Omental fat pad (tissue), 4 donors: ENCODE data around the gene PRMT9. TPM values are rescaled to one million over a fixed set of nuclear protein-coding genes. Genes with fewer than 3 reads are reported as not detected.

Experiments
- ATAC-seq: fragments of 150-250 bp; one replicate; pipeline ENCODE4 v1.9.1; 2016; ENCODE audit warnings: mild to moderate bottlenecking, moderate library complexity; ENCODE audit not compliant: low FRiP score
- DNase-seq: peaks from one replicate; pipeline ENCODE4 v3.0.0-alpha.2; 2019; ENCODE audit warnings: low spot score
- total RNA-seq, 4 donors: library from RNA; depleted of rRNA; stranded (reverse); fragments of >200 nt; gene quantifications; one replicate each; pipeline ENCODE4 v1.1.0, GENCODE V29; 2016
- TF ChIP-seq, protein P1 (sequence below), 3 donors: fragments of 450-650 bp; IDR thresholded peaks; one replicate each; pipeline ENCODE4 v1.5.1; 2016 to 2017; ENCODE audit warnings: antibody characterized with exemption in 3 of 3, mild to moderate bottlenecking in 3 of 3, moderate library complexity in 2 of 3

The PRMT9 gene
- total RNA-seq, 4 donors from 2014 or later = 5.5 to 40.0 (median 7.3) TPM

GRCh38 chr4:147678796-147679549 is 5.0 kb downstream of the PRMT9 start:
- TF ChIP-seq, protein P1, sequence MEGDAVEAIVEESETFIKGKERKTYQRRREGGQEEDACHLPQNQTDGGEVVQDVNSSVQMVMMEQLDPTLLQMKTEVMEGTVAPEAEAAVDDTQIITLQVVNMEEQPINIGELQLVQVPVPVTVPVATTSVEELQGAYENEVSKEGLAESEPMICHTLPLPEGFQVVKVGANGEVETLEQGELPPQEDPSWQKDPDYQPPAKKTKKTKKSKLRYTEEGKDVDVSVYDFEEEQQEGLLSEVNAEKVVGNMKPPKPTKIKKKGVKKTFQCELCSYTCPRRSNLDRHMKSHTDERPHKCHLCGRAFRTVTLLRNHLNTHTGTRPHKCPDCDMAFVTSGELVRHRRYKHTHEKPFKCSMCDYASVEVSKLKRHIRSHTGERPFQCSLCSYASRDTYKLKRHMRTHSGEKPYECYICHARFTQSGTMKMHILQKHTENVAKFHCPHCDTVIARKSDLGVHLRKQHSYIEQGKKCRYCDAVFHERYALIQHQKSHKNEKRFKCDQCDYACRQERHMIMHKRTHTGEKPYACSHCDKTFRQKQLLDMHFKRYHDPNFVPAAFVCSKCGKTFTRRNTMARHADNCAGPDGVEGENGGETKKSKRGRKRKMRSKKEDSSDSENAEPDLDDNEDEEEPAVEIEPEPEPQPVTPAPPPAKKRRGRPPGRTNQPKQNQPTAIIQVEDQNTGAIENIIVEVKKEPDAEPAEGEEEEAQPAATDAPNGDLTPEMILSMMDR (IDR thresholded peaks at IDR 0.05) = no peak

GRCh38 chr4:147678106-147678505 is 5.9 kb downstream of the PRMT9 start:
- TF ChIP-seq, protein P1 (IDR thresholded peaks at IDR 0.05) = no peak
- no peak for ATAC-seq
- no peak for DNase-seq

More at GRCh38 chr4:147678796-147679549, 5.0 kb downstream of the PRMT9 start:
- ATAC-seq (no peak), DNase-seq (no peak)

GRCh38 chr4:147674496-147674895 is 9.5 kb downstream of the PRMT9 start:
- ATAC-seq (no peak), DNase-seq (no peak)
- TF ChIP-seq, protein P1 (IDR thresholded peaks at IDR 0.05) = no peak

DNA sequence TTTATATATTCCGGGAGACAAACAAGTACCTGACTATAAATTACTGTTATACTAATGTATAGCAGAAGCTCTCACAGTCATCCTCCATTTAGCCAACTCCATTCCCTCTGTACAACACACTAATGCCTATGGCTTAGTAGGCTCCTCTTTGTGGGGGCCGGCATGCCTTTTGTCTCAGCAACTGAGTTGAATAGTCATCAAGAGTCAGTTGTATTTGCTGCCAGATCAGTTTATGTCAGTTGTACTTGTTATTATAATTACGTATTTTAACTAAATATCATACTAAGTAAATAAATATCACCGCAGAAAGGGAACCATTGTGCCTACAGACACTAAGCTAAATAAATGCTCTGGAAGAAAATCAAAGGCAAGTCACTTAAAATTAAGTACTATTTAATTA is 9.9 kb downstream of the PRMT9 start:
- TF ChIP-seq, protein P1 (IDR thresholded peaks at IDR 0.05) = no peak
- ATAC-seq = no peak
- DNase-seq = no peak

GRCh38 chr4:147658501-147658900 is 25.5 kb downstream of the PRMT9 start:
- DNase-seq (no peak), ATAC-seq (no peak)
- TF ChIP-seq, protein P1 (IDR thresholded peaks at IDR 0.05) = no peak

DNA sequence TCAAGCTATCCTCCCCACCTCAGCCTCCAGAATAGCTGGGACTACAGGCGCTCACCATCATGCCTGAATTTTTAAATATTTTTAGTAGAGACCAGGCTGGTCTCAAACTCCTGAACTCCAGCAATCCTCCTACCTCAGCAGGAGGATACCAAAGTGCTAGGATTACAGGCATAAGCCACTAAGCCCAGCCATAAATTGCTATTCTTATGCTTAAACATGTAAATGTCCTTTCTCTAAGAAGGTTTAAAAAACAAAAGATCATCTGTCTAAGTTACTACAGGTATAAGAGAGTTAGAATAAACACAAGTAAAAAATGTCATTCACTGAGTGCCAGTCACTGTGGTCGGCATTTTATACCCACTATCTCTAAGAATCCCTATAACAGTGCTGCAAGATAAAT is 28.3 kb downstream of the PRMT9 start:
- DNase-seq = no peak
- TF ChIP-seq, protein P1 (IDR thresholded peaks at IDR 0.05) = no peak
- no peak for ATAC-seq

GRCh38 chr4:147651563-147651962 is 32.4 kb downstream of the PRMT9 start:
- DNase-seq (no peak), ATAC-seq (no peak)
- TF ChIP-seq, protein P1 (IDR thresholded peaks at IDR 0.05) = no peak
